SH-SY5Y (cell line): ENCODE results near the gene CEP104.

ENCODE experiments used
- GATA2 ChIP-seq: IDR thresholded peaks from 2 replicates; pipeline ENCODE4 v1.6.1; 2011; ENCODE audit warnings: mild to moderate bottlenecking, low read depth, low read length
- GATA3 ChIP-seq: IDR thresholded peaks from 2 replicates; pipeline ENCODE4 v1.6.1; 2011; ENCODE audit warnings: low read depth, mild to moderate bottlenecking, low read length, moderate library complexity

CEP104 gene

GRCh38 chr1:3886691-3887090, 29.7 kb upstream of the CEP104 start:
- TF ChIP-seq GATA3 = no peak
- no peak for TF ChIP-seq GATA2

GRCh38 chr1:3886106-3886670, 29.2 kb upstream of the CEP104 start:
- TF ChIP-seq GATA2 (no peak), GATA3 (no peak)

- TF ChIP-seq GATA2 (no peak), GATA3 (no peak)
Observed at GRCh38 chr1:3885611-3886010, 28.6 kb upstream of the CEP104 start.

- no peak for TF ChIP-seq GATA3
- TF ChIP-seq GATA2 = no peak
Observed at GRCh38 chr1:3884966-3885365, 28.0 kb upstream of the CEP104 start.

- TF ChIP-seq GATA3 = no peak
- no peak for TF ChIP-seq GATA2
Observed at GRCh38 chr1:3883194-3883925, 26.3 kb upstream of the CEP104 start.

- TF ChIP-seq GATA3 (no peak), GATA2 (no peak)
Observed at GRCh38 chr1:3881193-3881480, 24.1 kb upstream of the CEP104 start.

GRCh38 chr1:3880429-3881192, 23.6 kb upstream of the CEP104 start:
- TF ChIP-seq GATA3 = no peak
- TF ChIP-seq GATA2 = no peak

GRCh38 chr1:3879787-3880428, 22.9 kb upstream of the CEP104 start:
- TF ChIP-seq GATA2 (no peak), GATA3 (no peak)

GRCh38 chr1:3879099-3879498, 22.1 kb upstream of the CEP104 start:
- no peak for TF ChIP-seq GATA3
- no peak for TF ChIP-seq GATA2

- no peak for TF ChIP-seq GATA3
- no peak for TF ChIP-seq GATA2
Observed at GRCh38 chr1:3876716-3877115, 19.7 kb upstream of the CEP104 start.

GRCh38 chr1:3874736-3875135, 17.7 kb upstream of the CEP104 start:
- no peak for TF ChIP-seq GATA3
- no peak for TF ChIP-seq GATA2

- TF ChIP-seq GATA3 (no peak), GATA2 (no peak)
Observed at GRCh38 chr1:3872546-3872945, 15.5 kb upstream of the CEP104 start.

- TF ChIP-seq GATA2 (no peak), GATA3 (no peak)
Observed at GRCh38 chr1:3871451-3871805, 14.4 kb upstream of the CEP104 start.

GRCh38 chr1:3869751-3870301, 12.8 kb upstream of the CEP104 start:
- no peak for TF ChIP-seq GATA2
